SK-N-SH (cell line): ENCODE measurements around the gene RIPOR2. TPM values are rescaled to one million over a fixed set of nuclear protein-coding genes. Genes with fewer than 3 reads are reported as not detected.

Experiments
- CTCF ChIA-PET: fragments of 300-600, 350-600 bp; formaldehyde crosslinking; extraction: SDS; loops from one replicate; lab custom pipeline; 2021; lab: Yijun Ruan, JAX
- POLR2A ChIA-PET: fragments of 350-600 bp; sonication (Branson Sonifier 250); formaldehyde crosslinking; extraction: SDS; loops from one replicate; lab custom pipeline; 2020; ENCODE audit warnings: antibody characterized with exemption, inconsistent platforms; lab: Yijun Ruan, JAX
- DNase-seq: peaks from one replicate; pipeline ENCODE4 v3.0.0; 2012
- H2AFZ ChIP-seq: fragments of 200-600 bp; sonication (generic); 2 replicates; pipeline ENCODE4 v1.8.1; 2016; ENCODE audit warnings: antibody characterized with exemption, mild to moderate bottlenecking, low read depth
- H3F3A ChIP-seq: fragments of 200-600 bp; sonication (generic); replicated peaks from 2 replicates; pipeline ENCODE3; 2016; ENCODE audit warnings: antibody characterized with exemption, mild to moderate bottlenecking; ENCODE audit not compliant: insufficient read depth
- H3K27ac ChIP-seq, 2 experiments: fragments of 200-500 bp in 1 of 2; fragments of 200-600 bp in 1 of 2; sonication (Bioruptor generic) in 1 of 2; sonication (generic), shearing (Covaris generic) in 1 of 2; 2 replicates each; pipeline versions ENCODE4 v1.5.1 to v1.6.1; 2014 to 2016; ENCODE audit warnings: low read depth in 2 of 2, inconsistent platforms in 1 of 2, low read length in 1 of 2, mild to moderate bottlenecking in 1 of 2, mixed read lengths in 1 of 2
- H3K27me3 ChIP-seq: fragments of 200-600 bp; sonication (generic), shearing (Covaris generic); 2 replicates; pipeline ENCODE4 v1.6.1; 2016; ENCODE audit warnings: mixed run types; ENCODE audit not compliant: insufficient read depth
- H3K36me3 ChIP-seq, 2 experiments: fragments of 200-500 bp in 1 of 2; fragments of 200-600 bp in 1 of 2; sonication (Bioruptor generic) in 1 of 2; sonication (generic) in 1 of 2; replicated peaks in 1 of 2; 2 replicates each; pipeline versions ENCODE3 to v1.5.1; 2014 to 2016; ENCODE audit warnings: low read length in 1 of 2, mild to moderate bottlenecking in 1 of 2; ENCODE audit not compliant: insufficient read depth in 2 of 2, control insufficient read depth in 1 of 2
- H3K4me1 ChIP-seq, 2 experiments: fragments of 200-500 bp in 1 of 2; fragments of 200-600 bp in 1 of 2; sonication (Bioruptor generic) in 1 of 2; sonication (generic), shearing (Covaris generic) in 1 of 2; 2 replicates each; pipeline versions ENCODE4 v1.5.1 to v1.6.1; 2014 to 2016; ENCODE audit warnings: low read depth in 1 of 2, low read length in 1 of 2, mixed run types in 1 of 2; ENCODE audit not compliant: insufficient read depth in 2 of 2, control insufficient read depth in 1 of 2
- H3K4me2 ChIP-seq: fragments of 200-600 bp; sonication (generic), shearing (Covaris generic); 2 replicates; pipeline ENCODE4 v1.6.1; 2017; ENCODE audit warnings: mixed run types
- H3K4me3 ChIP-seq, 2 experiments: fragments of 200-500 bp in 1 of 2; fragments of 200-600 bp in 1 of 2; sonication (Bioruptor generic) in 1 of 2; sonication (generic), shearing (Covaris generic) in 1 of 2; 2 replicates each; pipeline versions ENCODE4 v1.5.1 to v1.8.1; 2014 to 2016; ENCODE audit warnings: low read depth in 2 of 2, inconsistent platforms in 1 of 2, low read length in 1 of 2, mild to moderate bottlenecking in 1 of 2, mixed read lengths in 1 of 2, moderate library complexity in 1 of 2
- H3K79me2 ChIP-seq: fragments of 200-600 bp; sonication (generic); 2 replicates; pipeline ENCODE4 v1.8.1; 2017; ENCODE audit warnings: mild to moderate bottlenecking; ENCODE audit not compliant: insufficient read depth
- H3K9ac ChIP-seq: fragments of 200-600 bp; sonication (generic); 2 replicates; pipeline ENCODE4 v1.6.1; 2017; ENCODE audit warnings: mixed run types
- H3K9me2 ChIP-seq: fragments of 200-600 bp; sonication (generic); 2 replicates; pipeline ENCODE4 v1.6.1; 2017; ENCODE audit warnings: mixed run types
- H3K9me3 ChIP-seq: fragments of 200-600 bp; sonication (generic); 2 replicates; pipeline ENCODE4 v1.6.1; 2017; ENCODE audit warnings: mixed run types, mild to moderate bottlenecking, moderate library complexity
- H4K20me1 ChIP-seq: fragments of 200-600 bp; sonication (generic); 2 replicates; pipeline ENCODE4 v1.6.1; 2017; ENCODE audit warnings: mild to moderate bottlenecking, mixed run types; ENCODE audit not compliant: insufficient read depth
- CHD2 ChIP-seq: fragments of 150-350 bp; IDR thresholded peaks from 2 replicates; pipeline ENCODE4 v1.6.1; 2018; ENCODE audit warnings: low read length; ENCODE audit not compliant: partially characterized antibody
- EP300 ChIP-seq, 2 experiments: IDR thresholded peaks; 2 replicates each; pipeline versions ENCODE4 v1.4.0 to v1.6.1; 2012; ENCODE audit warnings: borderline replicate concordance in 1 of 2, low read depth in 1 of 2, low read length in 1 of 2
- EZH2phosphoT487 ChIP-seq: fragments of 200-600 bp; sonication (generic); IDR thresholded peaks from 2 replicates; pipeline ENCODE4 v1.6.1; 2017; ENCODE audit warnings: low read depth, mixed run types, mild to moderate bottlenecking, antibody characterized with exemption, moderate library complexity, borderline replicate concordance
- FOSL2 ChIP-seq: IDR thresholded peaks from 2 replicates; pipeline ENCODE4 v1.4.0; 2012; ENCODE audit warnings: low read depth, mild to moderate bottlenecking, moderate library complexity, borderline replicate concordance
- MAX ChIP-seq: IDR thresholded peaks from 2 replicates; pipeline ENCODE4 v1.4.0; 2012; ENCODE audit warnings: low read depth
- NFIC ChIP-seq: IDR thresholded peaks from 2 replicates; pipeline ENCODE4 v1.4.0; 2012; ENCODE audit warnings: borderline replicate concordance
- RAD21 ChIP-seq: IDR thresholded peaks from 2 replicates; pipeline ENCODE4 v1.6.1; 2012; ENCODE audit warnings: mild to moderate bottlenecking, low read length
- SIN3A ChIP-seq: IDR thresholded peaks from 2 replicates; pipeline ENCODE4 v1.6.1; 2012; ENCODE audit warnings: low read depth, mild to moderate bottlenecking, low read length, moderate library complexity, borderline replicate concordance
- YY1 ChIP-seq: IDR thresholded peaks from 2 replicates; pipeline ENCODE4 v1.4.0; 2012; ENCODE audit warnings: low read depth, mild to moderate bottlenecking
- WGBS: methylation state at CpG from one replicate; pipeline ENCODE4 v1.1.6; 2017; ENCODE audit warnings: low lambda C conversion rate; 5-methylcytosine and 5-hydroxymethylcytosine counted together
- polyA plus RNA-seq, 3 experiments: library from polyadenylated mRNA; depleted of rRNA; stranded (reverse); fragments of >200 nt; gene quantifications; 2 replicates each; pipeline ENCODE4 v1.2.3, GENCODE V29; 2012

Gene RIPOR2
- polyA plus RNA-seq, 1 of the 3 experiments (the other 2 are of a cell fraction) = 0.05 TPM

GRCh38 chr6:24974182-24975171 is 38.7 kb upstream of the RIPOR2 start:
- Histone ChIP-seq H3K4me3 (no peak overlapping the region), H3K79me2 (no peaks in the 10 kb centered on the region), H4K20me1 (no peaks in the 10 kb centered on the region), H3K9me2 (no peaks in the 10 kb centered on the region), H3F3A (no peaks in the 10 kb centered on the region), H3K4me2 (no peak overlapping the region), H3K9ac (no peak overlapping the region), H3K27me3 (no peaks in the 10 kb centered on the region), H2AFZ (no peak overlapping the region), H3K9me3 (no peaks in the 10 kb centered on the region), H3K4me1 (no peaks in the 10 kb centered on the region), H3K27ac (no peak overlapping the region), H3K36me3 (no peaks in the 10 kb centered on the region)
- DNase-seq = no peak
- POLR2A ChIA-PET = no interaction called here
- no peak for TF ChIP-seq RAD21
- TF ChIP-seq NFIC = no peak
- no peak for TF ChIP-seq EP300 (IDR thresholded peaks at IDR 0.05; ENCODE audit: borderline replicate concordance in 1 of 2, low read depth in 1 of 2, low read length in 1 of 2)
- TF ChIP-seq EZH2phosphoT487 = no peak
- CTCF ChIA-PET = interaction anchor here (1.3 to 1.7 kb wide), 3 partner anchors 18 to 118 kb away, joined by 3 to 8 read pairs (median 5); no protein-coding TSS in a partner anchor
- WGBS = 87% methylated on average over 7 of the region's 7 CpGs

GRCh38 chr6:24972311-24972958 is 36.7 kb upstream of the RIPOR2 start:
- TF ChIP-seq YY1 (no peak), FOSL2 (no peak), MAX (no peak), SIN3A (no peak), CHD2 (no peak), EP300 (IDR thresholded peaks at IDR 0.05; ENCODE audit: borderline replicate concordance in 1 of 2, low read depth in 1 of 2, low read length in 1 of 2) (no peak)
- Histone ChIP-seq H4K20me1 (no peaks in the 10 kb centered on the region), H3K36me3 (no peaks in the 10 kb centered on the region), H3K4me1 (no peaks in the 10 kb centered on the region), H3K4me3 (no peak overlapping the region), H3F3A (no peaks in the 10 kb centered on the region), H3K79me2 (no peaks in the 10 kb centered on the region), H3K27ac (no peak overlapping the region), H3K27me3 (no peaks in the 10 kb centered on the region), H3K9me2 (no peaks in the 10 kb centered on the region), H3K9me3 (no peaks in the 10 kb centered on the region), H2AFZ (no peak overlapping the region), H3K4me2 (no peak overlapping the region), H3K9ac (no peak overlapping the region)
- no peak for DNase-seq
- POLR2A ChIA-PET = no interaction called here
- WGBS = 68% methylated on average over 3 of the region's 3 CpGs
- CTCF ChIA-PET = interaction anchor here (0.7 to 0.9 kb wide), 3 partner anchors 19 to 93 kb away, joined by 3 to 4 read pairs (median 3); no protein-coding TSS in a partner anchor
